Keratinocyte (primary cell): ENCODE results near the gene ACVR1. TPM values are rescaled to one million over a fixed set of nuclear protein-coding genes. Genes with fewer than 3 reads are reported as not detected.

Source experiments
- DNase-seq: peaks from one replicate; pipeline ENCODE4 v3.0.0-alpha.2; 2011; ENCODE audit warnings: low read depth, missing footprints, low spot score
- FAIRE-seq: peaks from 2 replicates; lab custom pipeline; 2011; peaks lifted over from hg19 to GRCh38; lab: Jason Lieb, UNC
- H2AFZ ChIP-seq: 2 replicates; pipeline ENCODE4 v1.6.0; 2012; ENCODE audit warnings: low read length, control low read depth, inconsistent platforms; ENCODE audit not compliant: control insufficient read depth
- H3K27ac ChIP-seq: 2 replicates; pipeline ENCODE4 v1.5.1; 2011; ENCODE audit warnings: low read length; ENCODE audit not compliant: control insufficient read depth, insufficient read depth
- H3K27me3 ChIP-seq: 3 replicates; pipeline ENCODE4 v1.6.0; 2011; ENCODE audit warnings: low read length; ENCODE audit not compliant: control insufficient read depth, insufficient read depth; ENCODE audit errors: extremely low read depth
- H3K36me3 ChIP-seq, 2 experiments: 2 replicates in 1 of 2; 3 replicates in 1 of 2; pipeline ENCODE4 v1.5.1; 2011; ENCODE audit warnings: low read length in 2 of 2, mild to moderate bottlenecking in 1 of 2; ENCODE audit not compliant: control insufficient read depth in 2 of 2, insufficient read depth in 2 of 2; ENCODE audit errors: extremely low read depth in 1 of 2
- H3K4me1 ChIP-seq: 3 replicates; pipeline ENCODE4 v1.5.1; 2011; ENCODE audit warnings: low read length; ENCODE audit not compliant: control insufficient read depth, insufficient read depth; ENCODE audit errors: extremely low read depth
- H3K4me2 ChIP-seq: 3 replicates; pipeline ENCODE4 v1.6.0; 2011; ENCODE audit warnings: low read depth, low read length; ENCODE audit not compliant: control insufficient read depth, insufficient read depth; ENCODE audit errors: extremely low read depth
- H3K4me3 ChIP-seq, 3 experiments: fragments of 200-600 bp in 1 of 3; sonication (generic) in 1 of 3; 2 replicates in 2 of 3; 3 replicates in 1 of 3; pipeline ENCODE4 v1.5.1; 2011 to 2016; ENCODE audit warnings: low read length in 3 of 3, mild to moderate bottlenecking in 3 of 3, control low read depth in 2 of 3, inconsistent platforms in 1 of 3, low read depth in 1 of 3, mixed read lengths in 1 of 3, mixed run types in 1 of 3, moderate library complexity in 1 of 3; ENCODE audit not compliant: control insufficient read depth in 2 of 3, insufficient read depth in 2 of 3; ENCODE audit errors: extremely low read depth in 1 of 3
- H3K79me2 ChIP-seq: 2 replicates; pipeline ENCODE4 v1.6.0; 2012; ENCODE audit warnings: low read length; ENCODE audit not compliant: control insufficient read depth, insufficient read depth
- H3K9ac ChIP-seq: 3 replicates; pipeline ENCODE4 v1.6.0; 2011; ENCODE audit warnings: low read length; ENCODE audit not compliant: control insufficient read depth, insufficient read depth; ENCODE audit errors: extremely low read depth
- H3K9me1 ChIP-seq: 3 replicates; pipeline ENCODE4 v1.6.0; 2011; ENCODE audit warnings: low read length; ENCODE audit not compliant: control insufficient read depth, insufficient read depth; ENCODE audit errors: extremely low read depth
- H3K9me3 ChIP-seq: 2 replicates; pipeline ENCODE4 v1.5.1; 2012; ENCODE audit warnings: low read depth, low read length; ENCODE audit not compliant: control insufficient read depth
- H4K20me1 ChIP-seq: 3 replicates; pipeline ENCODE4 v1.6.0; 2011; ENCODE audit warnings: low read length; ENCODE audit not compliant: control insufficient read depth, insufficient read depth; ENCODE audit errors: extremely low read depth
- CTCF ChIP-seq, 3 experiments: IDR thresholded peaks in 1 of 3; conservative IDR thresholded peaks in 1 of 3; optimal IDR thresholded peaks in 1 of 3; 2 replicates in 2 of 3; 3 replicates in 1 of 3; pipeline versions ENCODE3 to v1.5.1; 2011; ENCODE audit warnings: low read length in 3 of 3, mild to moderate bottlenecking in 3 of 3, moderate library complexity in 2 of 3, control low read depth in 1 of 3, inconsistent platforms in 1 of 3; ENCODE audit not compliant: insufficient read depth in 2 of 3; ENCODE audit errors: extremely low read depth in 1 of 3
- EZH2 ChIP-seq: IDR thresholded peaks from one replicate; pipeline ENCODE4 v1.6.1; 2012; ENCODE audit warnings: inconsistent platforms, mild to moderate bottlenecking, low read length, moderate library complexity
- dilution Hi-C: fragments of 300-500 bp; cut with MboI; formaldehyde crosslinking; loops from one replicate; pipeline ENCODE4 v1.7.0; 2020; ENCODE audit warnings: low sequenced_read_pairs; ENCODE audit not compliant: extremely low pct_ligation_motif_present
- polyA plus RNA-seq, 5 experiments: library from polyadenylated mRNA; depleted of rRNA in 3 of 5; stranded (reverse) in 3 of 5; stranded (forward) in 1 of 5; unstranded in 1 of 5; fragments of >200 nt; gene quantifications; 1 replicate in 1 of 5; 2 replicates in 3 of 5; 3 replicates in 1 of 5; pipeline versions ENCODE4 v1.2.1 to v1.2.3, GENCODE V29; 2011 to 2012; ENCODE audit warnings: missing spikeins in 2 of 5, low read depth in 1 of 5, low replicate concordance in 1 of 5
- small RNA-seq, 3 experiments: library from RNA; depleted of rRNA; stranded (forward); fragments of <200 nt; gene quantifications; one replicate each; pipeline ENCODE3, GENCODE V24; 2012; ENCODE audit warnings: low read depth in 3 of 3, low replicate concordance in 1 of 3; ENCODE audit not compliant: insufficient read length in 3 of 3

ACVR1 gene
- polyA plus RNA-seq, 1 donor (not counting 4 experiments of a cell fraction or from before 2014, with no cell fraction given) = 30.8 TPM

DNA sequence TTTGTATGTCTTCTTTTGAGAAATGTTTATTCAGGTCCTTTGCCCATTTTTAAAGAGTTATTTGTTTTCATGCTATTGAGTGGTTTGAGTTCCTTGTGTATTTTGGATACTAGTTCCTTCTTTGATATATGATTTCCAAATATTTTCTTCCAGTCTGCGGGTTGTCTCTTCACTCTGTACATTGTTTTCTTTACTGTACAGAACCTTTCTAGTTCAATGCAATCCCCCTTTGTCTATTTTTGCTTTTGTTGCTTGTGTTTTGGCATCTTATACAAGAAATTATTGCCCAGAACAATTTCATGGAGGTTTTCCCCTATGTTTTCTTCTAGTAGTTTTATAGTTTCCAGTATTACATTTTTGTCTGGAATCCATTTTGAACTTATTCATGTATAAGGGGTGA lies 185.0 kb downstream of the ACVR1 start:
- FAIRE-seq = no peak
- H3K4me1 ChIP-seq = peaks cover 18% of the 10 kb centered on the region
- H2AFZ ChIP-seq = no peak overlapping the region

More for the DNA sequence above, 185.0 kb downstream of the ACVR1 start:
- H3K79me2 ChIP-seq = no peaks in the 10 kb centered on the region
- no peaks in the 10 kb centered on the region for H3K9me1 ChIP-seq
- DNase-seq = no peak
- no peak overlapping the region for H3K4me3 ChIP-seq
- no peaks in the 10 kb centered on the region for H3K27me3 ChIP-seq
- no peaks in the 10 kb centered on the region for H3K9me3 ChIP-seq
- H3K27ac ChIP-seq = no peak overlapping the region
- dilution Hi-C loops = no loop called here
- no peak overlapping the region for H3K9ac ChIP-seq
- H4K20me1 ChIP-seq = no peaks in the 10 kb centered on the region
- H3K36me3 ChIP-seq = no peaks in the 10 kb centered on the region
- TF ChIP-seq CTCF (optimal IDR thresholded peaks at IDR 0.05 in 1 of 3, IDR thresholded peaks at IDR 0.05 in 1 of 3, conservative IDR thresholded peaks at IDR 0.05 in 1 of 3; ENCODE audit: extremely low read depth in 1 of 3, insufficient read depth in 2 of 3, low read length in 3 of 3) (no peak), EZH2 (no peak)
- no peak overlapping the region for H3K4me2 ChIP-seq

Small RNAs within 50 kb of the gene (small RNA-seq; reads per million reads assigned to genes)
- 0 reads per million in 3 experiments for gene RNU6-436P

Other genes with a start within 250 kb of the ACVR1 start
- 0.03 to 0.54 TPM (median 0.20 TPM) in 3 replicates for gene ACVR1C, start 247.5 kb downstream of the ACVR1 start, polyA plus RNA-seq
- gene UPP2, start 225.5 kb upstream of the ACVR1 start, polyA plus RNA-seq = not detected in 3 replicates